H1 (cell line): Measurements from ENCODE around the gene NKAIN2. TPM values are rescaled to one million over a fixed set of nuclear protein-coding genes. Genes with fewer than 3 reads are reported as not detected.

ENCODE experiments used
- CTCF ChIA-PET: fragments of 300-600 bp; sonication (Branson Sonifier 250); formaldehyde crosslinking; loops from one replicate; lab custom pipeline; 2021; ENCODE audit not compliant: partially characterized antibody; lab: Charles Lee
- POLR2A ChIA-PET: fragments of 300-600 bp; sonication (Branson Sonifier 250); formaldehyde crosslinking; loops from one replicate; lab custom pipeline; 2021; ENCODE audit warnings: inconsistent platforms; ENCODE audit not compliant: partially characterized antibody; lab: Charles Lee
- DNase-seq, 2 experiments: peaks; one replicate each; pipeline versions ENCODE4 v3.0.0 to v3.0.0-alpha.2; 2010 to 2022; ENCODE audit warnings: low spot score in 2 of 2, low read depth in 1 of 2, mixed read lengths in 1 of 2
- FAIRE-seq: peaks from 2 replicates; lab custom pipeline; 2011; peaks lifted over from hg19 to GRCh38; lab: Jason Lieb, UNC
- H2AFZ ChIP-seq: 2 replicates; pipeline ENCODE4 v1.8.1; 2012; ENCODE audit warnings: low read length, inconsistent platforms
- H2AK5ac ChIP-seq: 2 replicates; pipeline ENCODE4 v1.6.1; 2013; ENCODE audit warnings: low read depth, low read length
- H2BK120ac ChIP-seq: replicated peaks from 2 replicates; pipeline ENCODE3; 2013; ENCODE audit warnings: low read depth, low read length, inconsistent platforms
- H2BK12ac ChIP-seq: 2 replicates; pipeline ENCODE4 v1.6.1; 2013; ENCODE audit warnings: low read depth, low read length
- H2BK15ac ChIP-seq: 2 replicates; pipeline ENCODE4 v1.6.1; 2013; ENCODE audit warnings: low read length
- H2BK20ac ChIP-seq: 2 replicates; pipeline ENCODE4 v1.6.1; 2013; ENCODE audit warnings: low read length
- H2BK5ac ChIP-seq: 2 replicates; pipeline ENCODE4 v1.6.1; 2013; ENCODE audit warnings: low read depth, low read length
- H3K14ac ChIP-seq: 2 replicates; pipeline ENCODE4 v1.6.1; 2013; ENCODE audit warnings: inconsistent platforms; ENCODE audit not compliant: insufficient read length
- H3K18ac ChIP-seq: 2 replicates; pipeline ENCODE4 v1.6.1; 2013; ENCODE audit warnings: low read length; ENCODE audit errors: extremely low read depth
- H3K23ac ChIP-seq: 2 replicates; pipeline ENCODE4 v1.6.1; 2013; ENCODE audit warnings: inconsistent platforms; ENCODE audit not compliant: insufficient read length
- H3K23me2 ChIP-seq: 2 replicates; pipeline ENCODE4 v1.6.1; 2013; ENCODE audit warnings: low read depth, low read length
- H3K27ac ChIP-seq: 2 replicates; pipeline ENCODE4 v1.6.1; 2011; ENCODE audit warnings: low read depth, low read length, inconsistent platforms
- H3K27me3 ChIP-seq, 4 experiments: replicated peaks in 1 of 4; 1 replicate in 1 of 4; 2 replicates in 3 of 4; pipeline versions ENCODE4 v1.6.1 to v1.8.1; 2011 to 2013; ENCODE audit warnings: low read length in 3 of 4, mild to moderate bottlenecking in 3 of 4, inconsistent platforms in 2 of 4, mixed read lengths in 2 of 4, moderate library complexity in 1 of 4; ENCODE audit not compliant: control insufficient read depth in 3 of 4, insufficient read depth in 3 of 4; ENCODE audit errors: extremely low read depth in 1 of 4
- H3K36me3 ChIP-seq, 4 experiments: 2 replicates each; pipeline versions ENCODE4 v1.6.1 to v1.8.1; 2011 to 2013; ENCODE audit warnings: mild to moderate bottlenecking in 4 of 4, low read length in 3 of 4, moderate library complexity in 2 of 4, control low read depth in 1 of 4, inconsistent platforms in 1 of 4; ENCODE audit not compliant: insufficient read depth in 4 of 4, control insufficient read depth in 2 of 4
- H3K4ac ChIP-seq: replicated peaks from 2 replicates; pipeline ENCODE3; 2013; ENCODE audit warnings: low read length, low read depth, mixed read lengths, inconsistent platforms; ENCODE audit not compliant: insufficient read length
- H3K4me1 ChIP-seq, 4 experiments: replicated peaks in 1 of 4; 1 replicate in 1 of 4; 2 replicates in 3 of 4; pipeline versions ENCODE4 v1.6.1 to v1.8.1; 2011 to 2013; ENCODE audit warnings: low read length in 3 of 4, inconsistent platforms in 2 of 4, mixed read lengths in 1 of 4; ENCODE audit not compliant: insufficient read depth in 4 of 4, control insufficient read depth in 3 of 4
- H3K4me2 ChIP-seq, 2 experiments: 2 replicates each; pipeline versions ENCODE4 v1.6.1 to v1.8.1; 2011 to 2013; ENCODE audit warnings: low read depth in 2 of 2, low read length in 2 of 2, control low read depth in 1 of 2, inconsistent platforms in 1 of 2, mild to moderate bottlenecking in 1 of 2; ENCODE audit not compliant: insufficient read depth in 1 of 2
- H3K4me3 ChIP-seq, 4 experiments: fragments of 200-600, 300-600 bp in 1 of 4; sonication (generic), shearing (Covaris generic), sonication (Bioruptor Twin) in 1 of 4; 2 replicates each; pipeline versions ENCODE4 v1.5.1 to v1.8.1; 2011 to 2016; ENCODE audit warnings: low read length in 4 of 4, low read depth in 3 of 4, control low read depth in 2 of 4, inconsistent platforms in 2 of 4, mild to moderate bottlenecking in 2 of 4, mixed read lengths in 1 of 4, moderate library complexity in 1 of 4; ENCODE audit not compliant: insufficient read depth in 2 of 4; ENCODE audit errors: extremely low read depth in 1 of 4
- H3K56ac ChIP-seq: replicated peaks from 2 replicates; pipeline ENCODE3; 2013; ENCODE audit warnings: low read depth, mild to moderate bottlenecking, mixed read lengths, low read length, inconsistent platforms; ENCODE audit not compliant: insufficient read length
- H3K79me1 ChIP-seq: 2 replicates; pipeline ENCODE4 v1.6.1; 2013; ENCODE audit warnings: low read depth, low read length, control low read depth
- H3K79me2 ChIP-seq, 2 experiments: 2 replicates each; pipeline versions ENCODE4 v1.6.1 to v1.8.1; 2012 to 2013; ENCODE audit warnings: low read length in 2 of 2, mild to moderate bottlenecking in 2 of 2, inconsistent platforms in 1 of 2; ENCODE audit not compliant: insufficient read depth in 2 of 2, control insufficient read depth in 1 of 2
- H3K9ac ChIP-seq, 4 experiments: replicated peaks in 1 of 4; 1 replicate in 1 of 4; 2 replicates in 3 of 4; pipeline versions ENCODE4 v1.6.1 to v1.8.1; 2011 to 2013; ENCODE audit warnings: low read depth in 3 of 4, low read length in 3 of 4, control low read depth in 2 of 4, mild to moderate bottlenecking in 2 of 4, moderate library complexity in 2 of 4, inconsistent platforms in 1 of 4; ENCODE audit errors: extremely low read depth in 1 of 4
- H3K9me3 ChIP-seq, 2 experiments: 2 replicates each; pipeline versions ENCODE4 v1.6.1 to v1.8.1; 2012 to 2013; ENCODE audit warnings: mild to moderate bottlenecking in 2 of 2, moderate library complexity in 2 of 2, control low read depth in 1 of 2, inconsistent platforms in 1 of 2, low read depth in 1 of 2, low read length in 1 of 2, mixed read lengths in 1 of 2; ENCODE audit not compliant: insufficient read depth in 2 of 2
- H4K20me1 ChIP-seq, 2 experiments: replicated peaks in 1 of 2; 2 replicates each; pipeline versions ENCODE3 to v1.8.1; 2011 to 2013; ENCODE audit warnings: inconsistent platforms in 2 of 2, low read length in 2 of 2, mild to moderate bottlenecking in 1 of 2; ENCODE audit not compliant: insufficient read depth in 2 of 2, control insufficient read depth in 1 of 2
- H4K5ac ChIP-seq: 2 replicates; pipeline ENCODE4 v1.6.1; 2013; ENCODE audit warnings: low read length, low read depth, mixed read lengths, inconsistent platforms; ENCODE audit not compliant: insufficient read length
- H4K8ac ChIP-seq: 2 replicates; pipeline ENCODE4 v1.8.0; 2013; ENCODE audit warnings: mild to moderate bottlenecking, moderate library complexity, low read length, inconsistent platforms; ENCODE audit not compliant: insufficient read depth; ENCODE audit errors: extremely low read depth
- H4K91ac ChIP-seq: replicated peaks from 2 replicates; pipeline ENCODE3; 2013; ENCODE audit warnings: low read length, mixed read lengths, inconsistent platforms; ENCODE audit not compliant: insufficient read length
- SP2 ChIP-seq: IDR thresholded peaks from 2 replicates; pipeline ENCODE4 v1.6.1; 2012; ENCODE audit warnings: mild to moderate bottlenecking, low read length, inconsistent platforms
- SP4 ChIP-seq: IDR thresholded peaks from 2 replicates; pipeline ENCODE4 v1.6.1; 2012; ENCODE audit warnings: low read length, inconsistent platforms
- SRF ChIP-seq: IDR thresholded peaks from 2 replicates; pipeline ENCODE4 v1.6.1; 2011; ENCODE audit warnings: mild to moderate bottlenecking, low read depth, low read length, moderate library complexity
- polyA plus RNA-seq, 7 experiments: library from polyadenylated mRNA; depleted of rRNA in 3 of 7; stranded (reverse) in 5 of 7; unstranded in 2 of 7; fragments of >200 nt in 5 of 7; fragments of 200-250 nt in 2 of 7; gene quantifications; 1 replicate in 5 of 7; 2 replicates in 1 of 7; 4 replicates in 1 of 7; pipeline versions ENCODE4 v1.2.1 to v1.2.3, GENCODE V29; 2011 to 2013; ENCODE audit warnings: missing spikeins in 2 of 7, mixed read lengths in 2 of 7
- total RNA-seq: library from RNA; stranded (reverse); fragmentation: NEBNext Ultra II Directional; extraction: Animal tissue kit (Norgen Biotek cat#: 25700); gene quantifications from 2 replicates; pipeline ENCODE4 v1.2.1, GENCODE V29; 2021

Gene NKAIN2
- total and polyA plus RNA-seq, 2 of the 8 experiments (the other 6 are each of a cell fraction or from before 2014, with no cell fraction given): 0.20 to 0.34 TPM

GRCh38 chr6:124607119-124607627 lies 803.5 kb downstream of the NKAIN2 start:
- no peak overlapping the region for H4K91ac ChIP-seq
- H3K36me3 ChIP-seq: no peaks in the 10 kb centered on the region
- no peaks in the 10 kb centered on the region for H3K23me2 ChIP-seq
- no peaks in the 10 kb centered on the region for H3K4me1 ChIP-seq
- no peaks in the 10 kb centered on the region for H3K79me2 ChIP-seq
- H2BK5ac ChIP-seq: no peak overlapping the region
- no peak overlapping the region for H3K14ac ChIP-seq
- H2AFZ ChIP-seq: no peak overlapping the region
- H3K56ac ChIP-seq: no peak overlapping the region
- H2BK20ac ChIP-seq: no peak overlapping the region
- H2AK5ac ChIP-seq: no peak overlapping the region
- no peak overlapping the region for H4K8ac ChIP-seq
- no peak overlapping the region for H2BK15ac ChIP-seq
- H3K9me3 ChIP-seq: no peaks in the 10 kb centered on the region
- no peaks in the 10 kb centered on the region for H3K27me3 ChIP-seq
- no peak overlapping the region for H2BK12ac ChIP-seq
- no peak overlapping the region for H3K23ac ChIP-seq
- peak; percentile 66 for TF ChIP-seq SRF
- TF ChIP-seq SP2: no peak
- no peak for TF ChIP-seq SP4
- no peaks in the 10 kb centered on the region for H4K20me1 ChIP-seq
- FAIRE-seq (no peak), DNase-seq (no peak)
- no peaks in the 10 kb centered on the region for H3K79me1 ChIP-seq
- H3K4ac ChIP-seq: no peak overlapping the region
- no peak overlapping the region for H3K18ac ChIP-seq
- no peak overlapping the region for H2BK120ac ChIP-seq
- POLR2A ChIA-PET: no interaction called here
- CTCF ChIA-PET: no interaction called here
- H4K5ac ChIP-seq: no peak overlapping the region
- no peak overlapping the region for H3K27ac ChIP-seq
- H3K4me3 ChIP-seq: no peak overlapping the region
- H3K9ac ChIP-seq: no peak overlapping the region
- H3K4me2 ChIP-seq: no peak overlapping the region
